ENCODE measurements around the gene ZNF579. TPM values are rescaled to one million over a fixed set of nuclear protein-coding genes. Genes with fewer than 3 reads are reported as not detected.

Gene ZNF579
- total and polyA plus RNA-seq, 2 of the 13 experiments (the other 11 are each of a cell fraction or from before 2014, with no cell fraction given) = 2.1 to 2.9 TPM

GRCh38 chr19:55579766-55580621 is 654 bp downstream of the ZNF579 start (continued):
- TF ChIP-seq ZNF644 (CRISPR knock-in tag; IDR thresholded peaks at IDR 0.05; ENCODE audit: low read depth) = no peak
- TF ChIP-seq DMAP1 (CRISPR knock-in tag; IDR thresholded peaks at IDR 0.05) = 0 out of 2 replicates have a peak, but pooled peaks have one; percentile 2

GRCh38 chr19:55578761-55579747 is 1.6 kb downstream of the ZNF579 start:
- WGBS (ENCODE audit: low lambda C conversion rate) = 96% methylated on average over 80 of the region's 90 CpGs
- FAIRE-seq (no peak), ATAC-seq (no peak), DNase-seq (ENCODE audit: low spot score) (no peak)
- H3K27ac ChIP-seq (ENCODE audit: extremely low read length, insufficient read depth, low read length) = peak overlapping the region; percentile 79
- H3K4me1 ChIP-seq (ENCODE audit: insufficient read depth, low read length) = peaks cover 28% of the 10 kb centered on the region
- intact Hi-C loops (cut with micrococcal nuclease; ENCODE audit: unreplicated experiment) (no loop called here), in situ Hi-C loops (cut with HindIII; ENCODE audit: extremely low pct_ligation_motif_present, low pct_unique_long_range_greater_than_20kb) (no loop called here)
- peaks cover 9% of the 10 kb centered on the region for H3K79me2 ChIP-seq (ENCODE audit: insufficient read depth, low read length)
- H3K9me3 ChIP-seq (ENCODE audit: low read length) = no peaks in the 10 kb centered on the region
- H3K27me3 ChIP-seq (ENCODE audit: control insufficient read depth in 1 of 2, insufficient read depth in 2 of 2, low read length in 2 of 2) = no peaks in the 10 kb centered on the region
- H4K20me1 ChIP-seq (ENCODE audit: insufficient read depth, low read length) = no peaks in the 10 kb centered on the region
- H2AFZ ChIP-seq (ENCODE audit: low read length) = no peak overlapping the region
- TF ChIP-seq ZNF431 (CRISPR knock-in tag; IDR thresholded peaks at IDR 0.05; ENCODE audit: borderline replicate concordance, low read depth) (no peak), RBFOX2 (IDR thresholded peaks at IDR 0.05; ENCODE audit: low read depth, low read length) (peak; percentile 57)
- peak overlapping the region; percentile 85; the same call in 1 of the 2 replicates for H3K9ac ChIP-seq (ENCODE audit: insufficient read depth, low read depth, low read length)
- ChIA-PET CTCF (ENCODE audit: low intra/inter-chr PET ratio, low total read pairs) (no interaction called here), POLR2A (no interaction called here)
- peak overlapping the region; percentile 88 to 97 (median 95) for H3K4me3 ChIP-seq (replicated peaks in 1 of 3; ENCODE audit: insufficient read depth in 1 of 3, low read depth in 2 of 3, low read length in 3 of 3)
- BruUV-seq (replicated peaks) = TSS peak; percentile 43
- peak overlapping the region; percentile 93 for H3K4me2 ChIP-seq (ENCODE audit: low read depth, low read length)
- 0 out of 5 replicates have a peak, but pooled peaks cover 0 to 8% of the 10 kb centered on the region in 2 experiments for H3K36me3 ChIP-seq (replicated peaks in 1 of 2; ENCODE audit: control insufficient read depth in 1 of 2, insufficient read depth in 2 of 2, low read length in 2 of 2)
